ENCODE results near the gene ACAD10. TPM values are rescaled to one million over a fixed set of nuclear protein-coding genes. Genes with fewer than 3 reads are reported as not detected.

ACAD10 gene
- total RNA-seq, 2 experiments from 2014 or later, result 15.0 to 35.3 TPM

DNA sequence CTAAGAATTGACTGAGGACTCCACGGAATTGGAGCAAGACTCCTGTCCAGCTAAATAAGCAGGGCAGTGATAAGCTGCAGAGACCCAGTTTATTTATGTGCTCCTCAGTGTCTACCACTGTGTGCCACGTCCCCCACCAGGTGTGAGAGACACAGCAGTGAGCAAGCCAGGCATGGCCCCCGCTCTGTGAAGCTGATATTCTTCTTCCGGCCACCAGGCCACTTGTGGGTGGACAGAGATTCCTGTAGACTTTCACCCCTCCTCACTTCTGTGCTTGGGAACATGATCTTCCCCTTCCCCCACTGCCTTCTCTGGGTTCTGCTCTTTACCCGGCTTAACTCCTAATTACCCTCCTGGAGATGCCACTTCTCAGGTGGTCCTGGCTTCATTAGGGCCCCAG, 21.4 kb upstream of the ACAD10 start:
- no peak for DNase-seq (ENCODE audit: low spot score)
- intact Hi-C loops (cut with micrococcal nuclease; ENCODE audit: unreplicated experiment), result loop anchor here (10.0 kb wide), 1 partner anchor 120 kb away; no protein-coding TSS in a partner anchor

DNA sequence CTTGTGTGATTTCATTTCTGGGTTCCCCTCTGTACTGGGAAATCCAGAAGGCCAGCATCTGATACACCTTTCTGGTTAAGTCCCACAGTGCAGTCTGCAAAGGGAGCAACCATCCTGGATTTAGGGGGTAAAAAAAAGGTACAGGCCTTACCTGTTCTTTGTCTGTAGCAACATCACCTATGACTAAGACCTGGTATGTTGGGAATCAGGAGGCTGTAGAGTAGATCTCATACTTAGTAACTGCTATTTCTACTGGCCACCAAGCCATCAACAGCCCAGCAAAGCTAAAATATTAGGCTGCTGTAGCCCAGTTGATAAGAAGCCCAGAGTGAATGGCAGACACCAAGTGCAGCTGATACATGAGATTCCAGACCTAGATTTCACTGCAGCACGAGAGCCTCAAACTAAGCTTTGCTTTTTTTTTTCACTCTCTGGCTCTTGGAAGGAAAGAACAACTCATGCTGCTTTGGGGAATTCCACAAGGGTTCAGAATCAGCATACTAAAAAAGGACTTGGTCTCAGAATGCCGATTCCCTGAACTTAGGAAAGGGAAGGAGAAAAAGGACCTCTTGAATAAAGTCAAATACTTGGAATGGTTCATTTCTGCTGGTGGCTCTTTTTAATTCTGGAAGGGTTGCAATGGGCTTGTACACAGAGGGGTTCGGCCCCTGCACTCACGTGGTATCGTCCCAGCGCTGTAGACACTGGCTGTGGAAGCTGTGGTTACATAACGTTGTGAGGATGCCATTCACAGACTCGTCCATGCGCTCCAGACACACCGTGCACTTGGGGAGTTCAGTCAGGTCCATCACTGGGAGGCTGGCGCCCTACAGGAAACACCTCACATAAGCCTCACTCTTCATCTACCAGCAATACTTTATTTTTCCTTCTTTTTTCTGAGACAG, 20.6 kb upstream of the ACAD10 start:
- POLR2A ChIA-PET, result no interaction called here
- no peak for TF ChIP-seq EZH2phosphoT487 (IDR thresholded peaks at IDR 0.05; ENCODE audit: borderline replicate concordance, low read depth, low read length)
- TF ChIP-seq, protein P1, sequence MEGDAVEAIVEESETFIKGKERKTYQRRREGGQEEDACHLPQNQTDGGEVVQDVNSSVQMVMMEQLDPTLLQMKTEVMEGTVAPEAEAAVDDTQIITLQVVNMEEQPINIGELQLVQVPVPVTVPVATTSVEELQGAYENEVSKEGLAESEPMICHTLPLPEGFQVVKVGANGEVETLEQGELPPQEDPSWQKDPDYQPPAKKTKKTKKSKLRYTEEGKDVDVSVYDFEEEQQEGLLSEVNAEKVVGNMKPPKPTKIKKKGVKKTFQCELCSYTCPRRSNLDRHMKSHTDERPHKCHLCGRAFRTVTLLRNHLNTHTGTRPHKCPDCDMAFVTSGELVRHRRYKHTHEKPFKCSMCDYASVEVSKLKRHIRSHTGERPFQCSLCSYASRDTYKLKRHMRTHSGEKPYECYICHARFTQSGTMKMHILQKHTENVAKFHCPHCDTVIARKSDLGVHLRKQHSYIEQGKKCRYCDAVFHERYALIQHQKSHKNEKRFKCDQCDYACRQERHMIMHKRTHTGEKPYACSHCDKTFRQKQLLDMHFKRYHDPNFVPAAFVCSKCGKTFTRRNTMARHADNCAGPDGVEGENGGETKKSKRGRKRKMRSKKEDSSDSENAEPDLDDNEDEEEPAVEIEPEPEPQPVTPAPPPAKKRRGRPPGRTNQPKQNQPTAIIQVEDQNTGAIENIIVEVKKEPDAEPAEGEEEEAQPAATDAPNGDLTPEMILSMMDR (conservative IDR thresholded peaks at IDR 0.05; ENCODE audit: low read length), result no peak
- H3K4me2 ChIP-seq (ENCODE audit: low read length), result no peak overlapping the region
- H3K9me3 ChIP-seq (ENCODE audit: low read length), result no peaks in the 10 kb centered on the region
- no peaks in the 10 kb centered on the region for H3K79me2 ChIP-seq (ENCODE audit: insufficient read depth, low read depth, low read length)
- no TSS peak for BruUV-seq (replicated peaks)
- H3K9me2 ChIP-seq (ENCODE audit: insufficient read depth, low read length), result no peaks in the 10 kb centered on the region
- intact Hi-C loops (cut with micrococcal nuclease; ENCODE audit: unreplicated experiment), result loop anchor here (10.0 kb wide), 1 partner anchor 120 kb away; no protein-coding TSS in a partner anchor
- H4K20me1 ChIP-seq (ENCODE audit: insufficient read depth, low read length), result no peaks in the 10 kb centered on the region
- no peak overlapping the region for H3K27ac ChIP-seq (ENCODE audit: low read depth, low read length, poor library complexity, severe bottlenecking)
- no peaks in the 10 kb centered on the region for H3K4me1 ChIP-seq (ENCODE audit: insufficient read depth, low read length, poor library complexity, severe bottlenecking)
- H3K4me3 ChIP-seq (ENCODE audit: low read depth, low read length, poor library complexity, severe bottlenecking), result no peak overlapping the region
- peaks cover 81% of the 10 kb centered on the region for H3K36me3 ChIP-seq (ENCODE audit: insufficient read depth, low read length)
- CTCF ChIA-PET (ENCODE audit: unreplicated experiment), result no interaction called here
- no peak for DNase-seq (ENCODE audit: low spot score)
- H2AFZ ChIP-seq (ENCODE audit: low read length), result no peak overlapping the region

More for the DNA sequence above, 21.4 kb upstream of the ACAD10 start:
- Histone ChIP-seq H2AFZ (ENCODE audit: low read length) (no peak overlapping the region), H3K27ac (ENCODE audit: low read depth, low read length, poor library complexity, severe bottlenecking) (no peak overlapping the region), H4K20me1 (ENCODE audit: insufficient read depth, low read length) (no peaks in the 10 kb centered on the region), H3K36me3 (ENCODE audit: insufficient read depth, low read length) (peaks cover 81% of the 10 kb centered on the region), H3K9me2 (ENCODE audit: insufficient read depth, low read length) (no peaks in the 10 kb centered on the region), H3K4me1 (ENCODE audit: insufficient read depth, low read length, poor library complexity, severe bottlenecking) (no peaks in the 10 kb centered on the region), H3K9me3 (ENCODE audit: low read length) (no peaks in the 10 kb centered on the region), H3K4me3 (ENCODE audit: low read depth, low read length, poor library complexity, severe bottlenecking) (no peak overlapping the region), H3K4me2 (ENCODE audit: low read length) (no peak overlapping the region), H3K79me2 (ENCODE audit: insufficient read depth, low read depth, low read length) (no peaks in the 10 kb centered on the region)
- ChIA-PET CTCF (ENCODE audit: unreplicated experiment) (no interaction called here), POLR2A (no interaction called here)
- no TSS peak for BruUV-seq (replicated peaks)
- TF ChIP-seq, protein P1 (conservative IDR thresholded peaks at IDR 0.05; ENCODE audit: low read length), result no peak
- TF ChIP-seq EZH2phosphoT487 (IDR thresholded peaks at IDR 0.05; ENCODE audit: borderline replicate concordance, low read depth, low read length), result no peak
